ENCODE data around the gene FCGR1A.
A peak's percentile ranks its signal among the peaks of the same experiment; 100 is the strongest.
"Not testable (repeated sequence)": the region's sequence is repeated elsewhere in the genome, so short reads cannot be mapped to it uniquely, and the experiment has no call there.

The FCGR1A gene

GRCh38 chr1:149792502-149792901 lies 10.0 kb downstream of the FCGR1A start:
- not testable (repeated sequence) for H3K27me3 Mint-ChIP-seq (ENCODE audit: low read depth, poor library complexity); H3K36me3 Mint-ChIP-seq (ENCODE audit: low read depth); H3K9me3 Mint-ChIP-seq; H3K4me1 Mint-ChIP-seq
- Mint-ChIP-seq H3K4me3 (peak overlapping the region; percentile 96), H3K27ac (peak overlapping the region; percentile 97)
- peak; percentile 51 for TF ChIP-seq CTCF (IDR thresholded peaks at IDR 0.05)
- peak; percentile 66 for DNase-seq

- not testable (repeated sequence) for H3K4me1 Mint-ChIP-seq; H3K9me3 Mint-ChIP-seq; H3K27me3 Mint-ChIP-seq (ENCODE audit: low read depth, poor library complexity); H3K36me3 Mint-ChIP-seq (ENCODE audit: low read depth); H3K27ac Mint-ChIP-seq
- H3K4me3 Mint-ChIP-seq = peak overlapping the region; percentile 34
- peak; percentile 44 for TF ChIP-seq CTCF (IDR thresholded peaks at IDR 0.05)
- DNase-seq = peak; percentile 79
Measured at GRCh38 chr1:149792912-149793515, 10.5 kb downstream of the FCGR1A start.

- H3K36me3 Mint-ChIP-seq (ENCODE audit: low read depth); H3K4me3 Mint-ChIP-seq; DNase-seq; H3K27ac Mint-ChIP-seq; H3K27me3 Mint-ChIP-seq (ENCODE audit: low read depth, poor library complexity); H3K4me1 Mint-ChIP-seq; H3K9me3 Mint-ChIP-seq: not testable (repeated sequence)
Measured at GRCh38 chr1:149793885-149794284, 11.4 kb downstream of the FCGR1A start.

GRCh38 chr1:149801628-149802027 lies 19.1 kb downstream of the FCGR1A start:
- not testable (repeated sequence) for H3K27me3 Mint-ChIP-seq (ENCODE audit: low read depth, poor library complexity); H3K4me3 Mint-ChIP-seq; DNase-seq; H3K4me1 Mint-ChIP-seq; H3K27ac Mint-ChIP-seq; H3K36me3 Mint-ChIP-seq (ENCODE audit: low read depth); H3K9me3 Mint-ChIP-seq

GRCh38 chr1:149804417-149805080 lies 22.1 kb downstream of the FCGR1A start:
- not testable (repeated sequence) for H3K27me3 Mint-ChIP-seq (ENCODE audit: low read depth, poor library complexity); H3K27ac Mint-ChIP-seq; DNase-seq; H3K9me3 Mint-ChIP-seq; H3K4me1 Mint-ChIP-seq; H3K36me3 Mint-ChIP-seq (ENCODE audit: low read depth); H3K4me3 Mint-ChIP-seq

- not testable (repeated sequence) for H3K9me3 Mint-ChIP-seq; H3K36me3 Mint-ChIP-seq (ENCODE audit: low read depth); H3K4me1 Mint-ChIP-seq; H3K27me3 Mint-ChIP-seq (ENCODE audit: low read depth, poor library complexity)
- H3K4me3 Mint-ChIP-seq = peak overlapping the region; percentile 93
- DNase-seq = peak; percentile 6
- H3K27ac Mint-ChIP-seq = peak overlapping the region; percentile 29
Measured at GRCh38 chr1:149810697-149811405, 28.4 kb downstream of the FCGR1A start.

- DNase-seq; H3K27ac Mint-ChIP-seq; H3K4me1 Mint-ChIP-seq; H3K36me3 Mint-ChIP-seq (ENCODE audit: low read depth); H3K9me3 Mint-ChIP-seq; H3K27me3 Mint-ChIP-seq (ENCODE audit: low read depth, poor library complexity): not testable (repeated sequence)
- H3K4me3 Mint-ChIP-seq = peak overlapping the region; percentile 93
Measured at GRCh38 chr1:149811514-149811889, 29.0 kb downstream of the FCGR1A start.

- H3K4me1 Mint-ChIP-seq; H3K27me3 Mint-ChIP-seq (ENCODE audit: low read depth, poor library complexity); H3K36me3 Mint-ChIP-seq (ENCODE audit: low read depth); H3K9me3 Mint-ChIP-seq: not testable (repeated sequence)
- Mint-ChIP-seq H3K4me3 (peak overlapping the region; percentile 93), H3K27ac (peak overlapping the region; percentile 99)
- DNase-seq = peak; percentile 69
Measured at GRCh38 chr1:149811890-149812829, 29.7 kb downstream of the FCGR1A start.

GRCh38 chr1:149812893-149813801 lies 30.7 kb downstream of the FCGR1A start:
- H3K4me3 Mint-ChIP-seq = peak overlapping the region; percentile 93
- DNase-seq = peak; percentile 35
- H3K4me1 Mint-ChIP-seq; H3K36me3 Mint-ChIP-seq (ENCODE audit: low read depth); H3K27me3 Mint-ChIP-seq (ENCODE audit: low read depth, poor library complexity); H3K9me3 Mint-ChIP-seq: not testable (repeated sequence)
- peak overlapping the region; percentile 82 for H3K27ac Mint-ChIP-seq

- H3K4me1 Mint-ChIP-seq; H3K36me3 Mint-ChIP-seq (ENCODE audit: low read depth); H3K9me3 Mint-ChIP-seq; DNase-seq; H3K27ac Mint-ChIP-seq; H3K4me3 Mint-ChIP-seq; H3K27me3 Mint-ChIP-seq (ENCODE audit: low read depth, poor library complexity): not testable (repeated sequence)
Measured at GRCh38 chr1:149820387-149820786, 37.9 kb downstream of the FCGR1A start.

- DNase-seq; H3K4me1 Mint-ChIP-seq; H3K27ac Mint-ChIP-seq; H3K36me3 Mint-ChIP-seq (ENCODE audit: low read depth); H3K27me3 Mint-ChIP-seq (ENCODE audit: low read depth, poor library complexity); H3K4me3 Mint-ChIP-seq; H3K9me3 Mint-ChIP-seq: not testable (repeated sequence)
Measured at GRCh38 chr1:149826555-149826954, 44.1 kb downstream of the FCGR1A start.
